HG03432 (cell line): Measurements from ENCODE around the gene CRTC3.

Experiments
- ATAC-seq: cut with Tn5 transposase; IDR thresholded peaks from one replicate; pipeline ENCODE4 v1.9.1; 2021; ENCODE audit warnings: mild to moderate bottlenecking, moderate library complexity; ENCODE audit not compliant: unreplicated experiment

CRTC3 gene

GRCh38 chr15:90591524-90591923, 61.8 kb downstream of the CRTC3 start:
- no peak for ATAC-seq

DNA sequence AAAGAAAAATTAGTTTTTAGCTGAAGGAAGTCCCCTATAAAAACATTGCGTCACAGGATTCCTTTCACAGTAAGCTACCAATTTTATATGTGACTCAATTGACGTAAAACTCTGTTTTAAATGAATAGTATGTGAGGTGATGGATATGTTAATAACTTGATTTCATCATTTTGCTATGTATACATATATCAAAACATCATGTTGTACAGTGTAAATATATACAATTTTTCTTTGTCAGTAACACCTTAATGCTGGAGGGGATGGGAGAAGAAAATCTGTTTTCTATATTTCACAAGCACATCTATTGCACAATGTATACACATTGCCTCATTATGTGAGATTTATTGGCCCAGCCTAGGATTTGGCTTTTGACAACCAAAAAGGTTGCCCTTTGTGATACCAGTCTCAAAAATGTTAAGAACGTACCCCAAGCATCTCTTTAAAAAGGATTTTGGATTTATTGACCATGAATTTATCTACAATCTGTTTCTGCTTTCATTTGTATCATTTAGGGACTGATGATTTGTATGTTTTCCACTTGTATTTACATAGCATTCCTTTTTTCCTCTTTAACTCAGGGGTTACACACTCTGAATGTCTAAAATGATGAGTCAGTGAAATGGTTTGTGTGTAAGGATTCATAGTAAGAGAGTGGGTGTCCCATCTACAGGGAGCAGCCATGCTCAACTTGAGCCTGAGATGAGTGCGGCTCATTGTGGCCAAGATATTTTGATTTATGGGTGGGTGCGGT, 62.6 kb downstream of the CRTC3 start:
- no peak for ATAC-seq

- ATAC-seq: no peak
These were observed 63.9 kb downstream of the CRTC3 start for GRCh38 chr15:90593499-90594158.

DNA sequence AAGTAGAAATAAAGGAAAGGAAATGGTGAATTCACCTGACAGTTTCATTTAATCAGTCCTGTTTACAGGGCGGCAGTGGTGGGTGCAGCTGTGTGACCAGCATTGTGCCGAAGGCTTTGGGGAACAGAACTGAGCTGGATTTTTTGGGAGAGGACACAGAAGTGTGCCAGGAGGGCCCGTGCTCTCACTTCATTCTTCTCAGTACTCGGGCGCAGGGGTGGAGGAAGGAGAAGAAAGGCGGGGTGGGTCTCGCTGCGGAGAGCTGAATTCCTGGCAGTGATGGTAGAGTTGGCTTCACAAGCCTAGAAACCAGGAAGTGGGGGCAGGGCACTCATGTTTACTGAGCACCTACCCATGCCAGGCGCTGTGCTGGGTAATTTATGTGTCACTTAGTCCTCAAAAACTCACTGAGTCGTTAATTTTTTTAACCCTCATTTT, 64.6 kb downstream of the CRTC3 start:
- peak; percentile 41 for ATAC-seq

DNA sequence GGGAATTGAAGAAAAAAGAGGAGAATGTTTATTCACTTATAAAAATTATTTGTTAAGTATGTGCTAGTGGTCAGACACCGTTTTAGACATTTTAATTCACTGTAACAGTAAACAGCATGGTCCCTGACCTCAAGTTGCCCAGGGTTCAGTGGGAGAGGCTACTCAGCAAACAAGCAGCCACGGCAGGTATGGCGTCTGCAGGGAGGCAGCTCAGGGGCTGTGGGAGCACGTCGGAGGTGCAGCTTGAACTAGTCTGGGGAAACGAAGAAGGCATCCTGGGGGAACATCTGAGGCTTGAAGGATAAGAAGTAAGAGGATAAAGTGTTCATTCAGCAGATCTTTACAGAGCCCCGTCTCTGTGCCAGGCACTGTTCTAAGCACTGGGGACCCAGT, 66.0 kb downstream of the CRTC3 start:
- ATAC-seq: no peak

- ATAC-seq: no peak
These were observed 67.2 kb downstream of the CRTC3 start for GRCh38 chr15:90596943-90597342.

GRCh38 chr15:90597577-90597976, 67.9 kb downstream of the CRTC3 start:
- ATAC-seq: peak; percentile 42

- peak; percentile 48 for ATAC-seq
These were observed 68.4 kb downstream of the CRTC3 start for GRCh38 chr15:90598031-90598577.

DNA sequence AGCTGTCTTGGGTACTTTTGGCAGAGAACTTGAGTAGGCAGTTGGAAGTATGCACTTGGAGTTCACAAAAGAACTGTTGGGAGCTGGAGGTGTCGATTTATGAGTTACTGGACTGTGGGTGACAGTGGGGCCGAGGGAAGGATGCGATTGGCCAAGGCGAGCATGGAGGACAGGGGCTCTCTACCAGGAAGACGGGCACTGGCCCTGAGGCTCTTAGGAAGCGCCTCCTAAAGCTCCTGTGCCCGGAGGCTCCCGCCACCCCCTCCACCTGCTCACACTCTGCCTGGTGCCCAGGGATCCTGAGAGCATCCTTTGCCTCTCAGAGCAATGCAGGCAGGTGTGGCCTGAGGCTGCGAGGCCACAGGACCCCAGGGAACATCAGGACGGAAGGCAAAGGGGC, 69.0 kb downstream of the CRTC3 start:
- no peak for ATAC-seq

- ATAC-seq: no peak
These were observed 69.4 kb downstream of the CRTC3 start for GRCh38 chr15:90599116-90599515.

- no peak for ATAC-seq
These were observed 69.9 kb downstream of the CRTC3 start for GRCh38 chr15:90599644-90600043.

GRCh38 chr15:90600954-90601353, 71.2 kb downstream of the CRTC3 start:
- no peak for ATAC-seq

DNA sequence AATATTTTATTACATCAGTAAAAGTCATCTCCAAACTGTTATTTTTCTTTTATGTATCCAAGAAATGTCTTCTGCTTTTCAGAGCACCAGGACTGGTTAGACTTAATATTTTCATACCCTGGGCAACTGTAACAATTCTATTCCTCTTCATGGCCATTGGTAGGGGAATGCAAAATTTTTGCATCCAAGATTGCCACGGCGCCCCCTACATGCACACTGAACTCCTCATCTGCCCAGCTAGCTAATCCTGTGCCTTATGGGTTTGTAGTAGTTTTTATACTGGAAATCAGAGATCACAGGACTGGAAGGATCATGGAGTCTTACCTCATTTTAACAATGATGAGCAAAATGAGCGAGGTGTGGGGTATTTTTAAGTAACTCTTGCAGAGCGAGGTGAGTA, 74.2 kb downstream of the CRTC3 start:
- ATAC-seq: no peak

DNA sequence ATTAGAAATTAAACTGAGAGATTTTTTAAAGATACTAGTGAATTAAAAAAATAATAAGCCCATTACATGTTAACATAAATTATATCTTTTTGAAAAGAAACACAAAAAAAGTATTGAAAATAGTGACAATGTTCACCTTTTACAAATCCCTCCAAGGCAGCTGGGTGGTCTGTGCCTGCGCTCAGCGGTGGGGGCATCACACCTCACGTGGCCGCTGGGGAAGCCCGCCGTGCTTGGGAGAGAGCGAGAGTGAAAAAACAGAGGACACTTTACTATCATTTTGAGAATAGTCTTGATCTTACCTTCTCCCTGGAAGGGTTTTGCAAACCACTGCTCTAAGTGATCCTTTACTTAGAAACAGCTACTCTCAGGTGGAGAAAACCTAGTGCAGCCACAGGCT, 76.9 kb downstream of the CRTC3 start:
- no peak for ATAC-seq

- ATAC-seq: no peak
These were observed 77.6 kb downstream of the CRTC3 start for GRCh38 chr15:90607361-90607760.

GRCh38 chr15:90609242-90610180, 79.8 kb downstream of the CRTC3 start:
- ATAC-seq: no peak

DNA sequence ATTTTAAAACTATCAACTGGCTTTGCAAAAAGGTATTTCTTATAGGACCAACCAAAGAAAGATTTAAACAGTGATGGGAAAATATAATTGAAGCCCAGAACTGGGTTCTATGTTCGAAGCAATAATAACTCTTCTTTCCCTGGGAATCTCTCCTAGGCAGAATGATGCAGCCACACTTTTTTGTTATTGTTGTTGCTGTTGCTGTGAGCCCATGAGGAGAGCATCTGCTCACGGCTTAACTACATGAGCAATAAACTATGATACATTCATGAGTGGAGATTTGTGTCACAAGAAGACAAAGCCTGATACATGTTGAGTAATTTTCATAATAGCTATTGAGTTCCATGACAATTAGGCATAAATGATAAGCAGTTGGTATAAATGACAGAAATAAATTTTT, 80.5 kb downstream of the CRTC3 start:
- ATAC-seq: no peak

DNA sequence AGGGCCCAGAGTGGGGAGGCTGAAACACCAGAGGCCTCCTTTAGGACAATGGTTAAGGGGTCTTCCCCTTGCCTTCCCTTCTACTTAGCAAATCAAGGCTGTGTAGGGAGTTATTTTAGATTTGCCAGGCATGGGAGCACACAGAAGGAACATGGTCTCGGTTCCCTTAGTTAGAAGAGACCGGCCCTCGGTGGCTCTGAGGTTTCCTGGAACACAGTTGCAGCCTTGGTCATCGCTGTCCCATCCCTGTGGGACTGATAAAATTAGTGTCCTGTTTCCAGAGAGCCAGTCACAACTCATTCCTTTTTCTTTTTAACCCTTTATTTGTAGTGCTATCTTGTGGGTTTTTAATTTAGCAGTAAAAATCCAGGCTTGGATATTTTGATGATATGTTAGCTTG, 81.4 kb downstream of the CRTC3 start:
- no peak for ATAC-seq

GRCh38 chr15:90617171-90617570, 87.4 kb downstream of the CRTC3 start:
- ATAC-seq: no peak

- no peak for ATAC-seq
These were observed 88.0 kb downstream of the CRTC3 start for GRCh38 chr15:90617668-90618097.
